ENCODE results near the gene SMIM24. TPM values are rescaled to one million over a fixed set of nuclear protein-coding genes. Genes with fewer than 3 reads are reported as not detected.

SMIM24 gene
- total RNA-seq, 3 donors from 2014 or later = 8.5 to 62.5 (median 41.8) TPM

DNA sequence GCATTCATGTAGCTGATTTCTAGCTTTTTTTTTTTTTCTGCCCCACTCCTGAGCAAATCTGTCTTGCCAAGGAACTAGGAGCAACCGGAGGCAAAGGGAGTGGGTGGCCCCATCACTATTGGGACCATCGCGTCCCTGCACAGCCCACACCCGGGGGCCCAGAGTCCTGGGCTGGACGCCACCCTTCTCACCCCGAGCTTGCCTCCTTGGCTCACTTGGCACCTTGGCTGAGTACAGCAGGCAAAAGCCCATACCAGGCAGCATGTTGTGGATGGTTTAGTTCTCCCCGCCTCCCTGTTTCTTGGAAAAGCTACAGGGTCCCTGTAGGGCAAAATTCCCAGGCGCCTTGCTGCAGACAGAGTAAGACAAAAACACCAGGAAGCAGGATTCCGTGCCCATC is 13.7 kb downstream of the SMIM24 start:
- Histone ChIP-seq H3K4me3 (no peak overlapping the region), H3K9me3 (no peaks in the 10 kb centered on the region), H3K4me1 (ENCODE audit: low read depth) (no peaks in the 10 kb centered on the region), H3K36me3 (ENCODE audit: low read depth) (no peaks in the 10 kb centered on the region)
- TF ChIP-seq, protein P1, sequence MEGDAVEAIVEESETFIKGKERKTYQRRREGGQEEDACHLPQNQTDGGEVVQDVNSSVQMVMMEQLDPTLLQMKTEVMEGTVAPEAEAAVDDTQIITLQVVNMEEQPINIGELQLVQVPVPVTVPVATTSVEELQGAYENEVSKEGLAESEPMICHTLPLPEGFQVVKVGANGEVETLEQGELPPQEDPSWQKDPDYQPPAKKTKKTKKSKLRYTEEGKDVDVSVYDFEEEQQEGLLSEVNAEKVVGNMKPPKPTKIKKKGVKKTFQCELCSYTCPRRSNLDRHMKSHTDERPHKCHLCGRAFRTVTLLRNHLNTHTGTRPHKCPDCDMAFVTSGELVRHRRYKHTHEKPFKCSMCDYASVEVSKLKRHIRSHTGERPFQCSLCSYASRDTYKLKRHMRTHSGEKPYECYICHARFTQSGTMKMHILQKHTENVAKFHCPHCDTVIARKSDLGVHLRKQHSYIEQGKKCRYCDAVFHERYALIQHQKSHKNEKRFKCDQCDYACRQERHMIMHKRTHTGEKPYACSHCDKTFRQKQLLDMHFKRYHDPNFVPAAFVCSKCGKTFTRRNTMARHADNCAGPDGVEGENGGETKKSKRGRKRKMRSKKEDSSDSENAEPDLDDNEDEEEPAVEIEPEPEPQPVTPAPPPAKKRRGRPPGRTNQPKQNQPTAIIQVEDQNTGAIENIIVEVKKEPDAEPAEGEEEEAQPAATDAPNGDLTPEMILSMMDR (IDR thresholded peaks at IDR 0.05) = no peak
- ATAC-seq (no peak), DNase-seq (no peak)
- intact Hi-C loops (cut with DNase I, micrococcal nuclease) = no loop called here

DNA sequence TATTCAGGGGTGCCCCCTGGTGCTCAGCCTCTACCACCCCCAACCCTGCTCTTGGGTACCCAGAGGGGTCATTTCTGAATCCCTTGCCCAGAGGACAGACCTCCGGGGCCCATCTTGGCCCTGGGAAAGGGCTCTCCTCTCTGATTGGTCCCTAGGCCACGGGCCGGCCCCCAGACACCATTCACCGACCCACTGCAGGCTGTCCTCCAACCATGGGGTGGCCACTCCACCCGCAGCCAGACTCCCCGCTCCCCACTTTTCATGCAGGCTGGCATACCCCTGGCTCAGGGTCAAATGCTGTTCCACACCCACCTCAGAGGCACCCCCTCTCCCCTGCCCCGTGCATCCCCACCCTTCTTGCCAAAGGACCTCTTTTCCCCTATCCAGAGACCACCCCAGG is 14.8 kb downstream of the SMIM24 start:
- no peaks in the 10 kb centered on the region for H3K9me3 ChIP-seq
- intact Hi-C loops (cut with DNase I, micrococcal nuclease) = no loop called here
- DNase-seq (no peak), ATAC-seq (no peak)
- H3K4me3 ChIP-seq = no peak overlapping the region
- H3K36me3 ChIP-seq (ENCODE audit: low read depth) = no peaks in the 10 kb centered on the region
- H3K4me1 ChIP-seq (ENCODE audit: low read depth) = no peaks in the 10 kb centered on the region
- TF ChIP-seq, protein P1 (IDR thresholded peaks at IDR 0.05) = no peak

DNA sequence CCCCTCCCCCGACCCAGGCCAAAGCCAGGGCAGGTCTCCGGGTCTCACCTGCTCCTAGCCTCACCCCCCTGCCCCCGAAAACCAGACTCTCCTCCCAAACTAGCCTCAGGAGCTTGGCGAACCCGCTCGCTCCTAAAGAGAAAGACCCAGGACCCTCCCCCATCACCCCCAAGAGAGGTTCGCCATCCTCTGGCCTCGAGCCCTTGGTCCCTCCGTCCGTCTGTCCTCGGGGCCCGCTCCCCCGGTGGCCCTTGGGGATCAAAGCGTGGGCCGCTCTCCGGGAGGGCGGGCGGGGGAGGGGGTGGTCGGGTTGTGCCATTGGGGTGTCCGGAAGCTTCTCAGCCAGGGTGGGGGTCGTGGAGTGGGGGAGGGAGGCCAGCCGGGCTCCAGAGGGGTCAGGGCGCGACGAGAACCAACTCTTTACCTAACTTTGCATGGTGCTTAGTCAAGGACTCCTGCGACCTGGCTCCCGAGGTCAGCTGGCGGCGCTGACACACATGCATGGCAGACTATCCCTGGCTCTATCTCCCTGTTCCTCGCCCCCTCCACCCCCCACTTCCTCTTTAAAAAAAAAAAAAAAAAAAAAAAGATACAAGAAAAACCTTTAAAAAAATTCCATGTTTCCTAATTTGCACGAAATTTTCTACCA is 15.6 kb downstream of the SMIM24 start:
- TF ChIP-seq, protein P1 (IDR thresholded peaks at IDR 0.05) = no peak
- no peaks in the 10 kb centered on the region for H3K36me3 ChIP-seq (ENCODE audit: low read depth)
- intact Hi-C loops (cut with DNase I, micrococcal nuclease) = no loop called here
- no peak for ATAC-seq
- H3K4me1 ChIP-seq (ENCODE audit: low read depth) = no peaks in the 10 kb centered on the region
- DNase-seq = no peak
- no peaks in the 10 kb centered on the region for H3K9me3 ChIP-seq
- H3K4me3 ChIP-seq = no peak overlapping the region

DNA sequence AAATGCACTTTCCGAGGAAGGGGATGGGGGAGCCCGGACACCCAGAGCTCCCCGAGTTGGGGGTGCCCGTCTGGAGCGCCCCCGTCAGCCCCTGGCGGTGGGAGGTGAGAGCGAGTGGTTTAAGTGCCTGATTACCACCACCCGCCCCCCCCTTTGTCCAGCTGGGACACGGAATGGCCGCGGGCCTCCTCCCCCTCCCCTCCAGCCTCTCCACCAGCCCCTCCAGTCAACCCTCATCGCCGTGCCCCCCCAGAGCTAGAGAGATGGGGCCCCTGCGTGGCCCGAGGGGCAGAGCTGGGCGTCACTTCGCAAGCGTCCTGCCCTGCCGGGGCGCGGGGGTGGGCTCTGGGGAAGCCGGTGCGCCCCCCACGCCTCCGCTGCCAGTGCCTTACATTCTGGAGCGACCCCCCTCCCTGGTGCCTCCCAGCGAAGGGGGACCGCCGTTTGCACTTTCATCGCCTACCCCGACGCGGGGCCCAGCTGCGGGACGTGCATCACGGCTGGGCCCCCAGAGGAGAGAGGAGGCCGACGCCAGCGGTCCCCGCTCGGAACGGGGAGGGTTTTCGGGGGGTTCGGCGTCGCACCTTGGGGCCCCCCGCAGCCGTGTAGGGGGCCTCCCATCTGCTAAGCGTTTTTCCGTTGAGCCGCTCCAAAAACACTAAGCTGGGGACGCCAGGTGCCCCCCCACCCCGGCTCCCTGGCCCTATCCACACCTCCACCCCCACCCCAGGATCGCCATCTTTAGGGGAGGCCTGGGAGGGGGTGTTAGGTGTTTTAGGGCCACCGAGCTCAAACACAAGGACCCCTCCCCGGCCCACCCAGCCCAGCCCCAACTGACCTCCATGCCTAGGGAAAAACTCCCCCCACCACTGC is 16.4 kb downstream of the SMIM24 start:
- no peaks in the 10 kb centered on the region for H3K36me3 ChIP-seq (ENCODE audit: low read depth)
- no peak for DNase-seq

DNA sequence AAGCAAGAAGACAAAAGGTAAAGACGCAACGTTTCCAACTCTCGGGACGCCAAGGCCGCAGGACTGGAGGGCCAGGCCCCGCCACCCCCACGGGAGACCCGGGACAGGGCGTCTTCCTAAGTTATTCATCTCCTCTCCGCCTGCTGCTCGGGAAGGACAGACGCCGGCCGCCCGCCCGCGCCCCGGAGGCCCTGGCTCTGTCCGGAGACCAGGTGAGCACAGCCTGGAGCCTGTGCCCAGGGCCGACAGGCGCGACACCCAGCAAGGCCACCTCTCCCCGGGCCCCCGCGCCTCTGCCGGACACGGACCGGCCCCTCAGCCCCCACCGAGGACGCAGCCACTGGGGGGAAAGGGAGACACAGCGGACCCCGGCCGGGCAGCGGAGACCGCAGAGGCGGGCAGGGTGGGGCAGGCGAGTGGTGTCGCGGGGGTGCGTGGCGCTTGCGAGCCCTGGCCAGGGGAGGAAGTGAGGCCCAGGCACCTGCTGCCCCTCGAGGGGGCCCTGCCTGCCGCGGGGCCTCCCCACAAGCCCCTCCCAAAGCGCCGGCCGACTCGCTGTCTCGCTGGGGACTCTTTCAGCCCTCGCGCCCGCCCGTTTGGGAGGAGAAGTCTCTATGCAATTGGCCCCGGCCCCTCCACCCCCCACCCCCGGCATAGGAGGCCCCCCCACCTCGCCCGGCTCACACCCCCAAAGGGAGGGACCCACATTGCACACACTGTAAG is 17.2 kb downstream of the SMIM24 start:
- H3K36me3 ChIP-seq (ENCODE audit: low read depth) = no peaks in the 10 kb centered on the region
- no peak overlapping the region for H3K4me3 ChIP-seq
- H3K4me1 ChIP-seq (ENCODE audit: low read depth) = peaks cover 3% of the 10 kb centered on the region
- DNase-seq = no peak
- intact Hi-C loops (cut with DNase I, micrococcal nuclease) = no loop called here
- no peaks in the 10 kb centered on the region for H3K9me3 ChIP-seq
- no peak for ATAC-seq
- TF ChIP-seq, protein P1 (IDR thresholded peaks at IDR 0.05) = no peak

More for the DNA sequence above, 16.4 kb downstream of the SMIM24 start:
- intact Hi-C loops (cut with DNase I, micrococcal nuclease) = no loop called here
- no peak for ATAC-seq
- Histone ChIP-seq H3K4me1 (ENCODE audit: low read depth) (peaks cover 3% of the 10 kb centered on the region), H3K9me3 (no peaks in the 10 kb centered on the region), H3K4me3 (no peak overlapping the region)
- TF ChIP-seq, protein P1 (IDR thresholded peaks at IDR 0.05) = no peak

Measured in mucosa of descending colon (tissue), 3 donors.